KBM-7 (cell line): ENCODE results near the gene COX17.
A peak's percentile ranks its signal among the peaks of the same experiment; 100 is the strongest.

ENCODE experiments used
- DNase-seq: peaks from one replicate; pipeline ENCODE4 v3.0.0-alpha.2; 2015
- in situ Hi-C: fragments of 300-500 bp; cut with MboI; formaldehyde crosslinking; loops from 2 replicates; pipeline ENCODE4 v1.14.3; 2020; ENCODE audit warnings: low sequenced_read_pairs, low pct_unique_long_range_greater_than_20kb, mixed read lengths

COX17 gene

GRCh38 chr3:119677641-119677934, 382 bp upstream of the COX17 start:
- DNase-seq, result peak; percentile 41
- in situ Hi-C loops, result loop anchor here (25.0 kb wide), 1 partner anchor 790 kb away; no protein-coding TSS in a partner anchor

DNA sequence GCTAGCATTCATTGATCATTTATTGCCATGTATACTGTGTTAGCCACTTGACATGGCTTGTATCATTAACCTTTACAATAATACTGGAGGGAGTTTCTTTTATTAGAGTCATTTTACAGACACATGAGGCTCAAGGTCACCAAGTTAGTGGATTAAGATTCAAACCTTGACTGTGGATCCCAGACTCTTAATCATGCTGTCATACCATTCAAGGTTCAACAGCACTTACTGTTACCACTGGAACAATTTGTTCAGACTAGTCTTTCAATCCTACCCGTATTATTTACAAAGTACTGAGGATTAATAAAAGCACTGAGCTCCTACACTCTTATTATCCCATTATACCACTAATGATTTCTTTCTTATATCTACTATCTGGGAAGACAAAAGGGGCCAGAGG, 1.2 kb downstream of the COX17 start:
- no peak for DNase-seq
- in situ Hi-C loops, result loop anchor here (25.0 kb wide), 1 partner anchor 789 kb away; no protein-coding TSS in a partner anchor

DNA sequence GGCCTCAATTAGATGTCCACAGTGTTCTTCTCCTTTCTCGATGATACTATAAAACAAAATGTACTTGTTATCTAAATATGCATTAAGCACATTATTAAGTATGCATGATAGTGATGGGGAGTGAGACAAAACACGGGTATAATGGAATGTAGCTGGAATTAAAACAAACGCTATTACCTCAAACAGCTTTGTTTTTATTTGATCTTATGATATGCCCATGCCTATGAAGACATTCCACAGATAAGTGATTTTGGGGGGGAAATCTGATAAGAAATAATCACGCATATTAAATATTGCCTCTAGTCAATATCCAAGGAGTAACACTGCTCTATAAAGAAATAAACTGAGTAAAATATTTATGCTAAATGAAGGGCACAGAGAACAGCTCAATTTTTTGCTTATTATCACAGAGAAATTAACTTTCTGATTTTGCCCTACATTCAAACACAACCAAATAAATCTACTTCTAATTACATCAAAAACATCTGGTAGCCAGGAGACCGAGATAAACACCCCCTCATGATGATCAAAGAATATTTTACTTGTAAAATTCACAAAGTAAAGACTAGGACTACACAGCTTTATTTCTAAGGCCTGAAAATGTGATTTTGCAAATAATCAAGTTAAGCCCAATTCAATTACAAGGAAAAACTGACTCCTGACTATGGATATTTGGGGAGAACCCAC, 1.9 kb downstream of the COX17 start:
- in situ Hi-C loops, result loop anchor here (25.0 kb wide), 1 partner anchor 788 kb away; no protein-coding TSS in a partner anchor
- DNase-seq, result no peak

- DNase-seq, result no peak
- in situ Hi-C loops, result no loop called here
Measured at GRCh38 chr3:119673875-119674274, 3.3 kb downstream of the COX17 start.

DNA sequence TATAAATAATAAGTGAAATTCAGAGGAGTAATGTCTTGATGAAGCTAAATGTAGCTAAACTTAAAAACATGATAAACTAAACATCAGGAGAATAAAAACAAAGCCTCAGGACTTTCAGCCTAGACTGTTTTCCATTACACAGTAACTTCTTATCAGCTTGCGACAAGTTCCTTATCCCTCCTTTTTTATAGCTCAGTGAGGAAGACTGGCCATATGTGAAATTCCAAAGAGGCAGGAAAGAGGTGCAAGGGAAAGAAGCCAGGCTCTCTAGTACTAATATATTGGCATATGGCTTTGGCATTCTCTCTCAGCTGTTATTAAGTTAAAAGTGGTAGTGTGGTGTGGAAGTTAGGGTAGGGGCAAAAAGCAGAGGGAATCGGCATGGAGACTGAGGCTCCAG, 4.4 kb downstream of the COX17 start:
- no peak for DNase-seq
- in situ Hi-C loops, result no loop called here

- DNase-seq, result no peak
- in situ Hi-C loops, result no loop called here
Measured at GRCh38 chr3:119669906-119670570, 7.2 kb downstream of the COX17 start.

- in situ Hi-C loops, result no loop called here
- no peak for DNase-seq
Measured at GRCh38 chr3:119665954-119666559, 11.1 kb downstream of the COX17 start.

DNA sequence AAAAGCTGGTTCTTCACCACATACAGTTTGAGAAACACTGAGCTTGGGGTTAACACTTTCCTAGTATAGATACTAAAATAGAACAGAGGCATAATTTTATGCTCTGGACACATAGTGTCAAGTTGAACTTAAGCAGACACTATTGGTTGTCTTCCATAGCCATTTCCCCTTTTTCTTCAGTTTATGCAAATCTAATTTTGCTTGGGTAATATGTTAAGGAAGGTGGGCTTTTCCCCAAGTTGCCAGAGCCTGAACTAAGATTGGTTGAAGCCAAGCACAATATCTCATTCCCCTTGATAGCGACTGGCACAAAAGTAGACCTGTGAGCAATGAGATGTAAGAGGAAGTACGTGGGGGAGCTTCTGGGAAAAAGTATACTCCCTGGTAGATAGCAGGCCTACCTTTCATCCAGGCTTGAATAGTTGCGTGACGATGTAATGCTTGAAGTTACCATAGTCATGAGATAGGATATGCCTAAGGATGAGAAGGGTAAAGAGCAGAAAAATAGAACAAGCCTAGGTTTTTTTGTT, 12.3 kb downstream of the COX17 start:
- in situ Hi-C loops, result no loop called here
- peak; percentile 86 for DNase-seq

GRCh38 chr3:119664370-119664769, 12.8 kb downstream of the COX17 start:
- in situ Hi-C loops, result no loop called here

DNA sequence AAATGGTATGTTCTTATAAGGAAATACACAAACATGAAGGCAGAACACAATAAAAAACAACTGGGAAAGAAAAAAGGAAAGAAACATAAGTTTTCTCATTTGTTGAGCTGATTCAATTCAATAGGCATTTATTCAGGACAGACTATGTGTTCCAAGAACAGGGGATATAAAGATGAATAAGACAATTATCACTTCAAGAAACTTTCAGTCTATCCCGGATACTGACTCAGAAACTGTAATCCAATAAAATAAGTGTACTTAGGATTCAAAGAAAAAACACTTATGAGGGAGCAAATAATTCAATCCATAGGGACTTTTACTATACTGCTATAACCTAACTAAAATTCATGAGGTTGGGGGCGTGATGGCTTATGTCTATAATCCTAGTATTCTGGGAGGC, 13.3 kb downstream of the COX17 start:
- in situ Hi-C loops, result no loop called here
- DNase-seq, result no peak

More at GRCh38 chr3:119664370-119664769, 12.8 kb downstream of the COX17 start:
- DNase-seq, result no peak

DNA sequence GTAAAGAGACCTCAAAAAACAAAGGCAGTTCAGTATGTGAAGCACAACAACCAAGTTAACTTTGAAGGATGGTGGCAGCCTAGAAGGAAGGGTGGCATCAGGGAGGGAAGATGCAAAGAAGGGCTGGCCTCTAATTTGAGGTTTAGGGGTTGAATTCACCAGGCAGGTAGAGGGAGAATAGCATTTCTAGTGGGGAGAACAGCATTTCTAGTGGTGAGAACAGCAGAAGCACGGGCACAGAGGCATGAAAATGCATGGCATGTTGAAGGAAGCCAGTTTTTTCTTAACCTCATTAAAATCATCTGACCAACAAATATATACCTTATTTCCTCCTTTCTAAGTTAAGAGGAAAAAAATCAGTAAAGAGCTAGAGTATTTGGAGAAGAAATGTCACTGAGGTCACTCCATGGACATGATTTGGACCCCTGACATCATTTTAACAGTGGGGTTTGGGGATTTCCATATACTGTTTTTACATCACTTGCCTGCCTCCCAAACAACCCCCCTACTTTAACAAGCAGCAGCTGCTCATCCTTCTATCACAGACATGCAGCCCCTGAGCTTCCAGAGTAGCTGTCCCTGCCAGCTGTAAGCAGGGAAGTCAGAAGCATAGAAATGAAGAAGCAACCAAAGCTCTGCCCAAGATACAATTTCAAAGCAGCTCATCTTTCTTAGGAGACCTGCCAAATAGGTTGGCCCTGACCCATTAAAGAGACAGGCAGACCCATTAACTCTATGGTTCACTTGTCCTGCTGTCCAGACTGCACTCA, 14.4 kb downstream of the COX17 start:
- in situ Hi-C loops, result no loop called here
- no peak for DNase-seq

GRCh38 chr3:119660474-119661440, 16.4 kb downstream of the COX17 start, which contains the start of gene POPDC2:
Gene POPDC2, minus strand, starts transcription at chr3:119660589. Its CDS starts 166 bp downstream, at chr3:119660423.
- in situ Hi-C loops, result no loop called here
- no peak for DNase-seq

GRCh38 chr3:119659606-119660291, 17.5 kb downstream of the COX17 start:
- in situ Hi-C loops, result no loop called here

DNA sequence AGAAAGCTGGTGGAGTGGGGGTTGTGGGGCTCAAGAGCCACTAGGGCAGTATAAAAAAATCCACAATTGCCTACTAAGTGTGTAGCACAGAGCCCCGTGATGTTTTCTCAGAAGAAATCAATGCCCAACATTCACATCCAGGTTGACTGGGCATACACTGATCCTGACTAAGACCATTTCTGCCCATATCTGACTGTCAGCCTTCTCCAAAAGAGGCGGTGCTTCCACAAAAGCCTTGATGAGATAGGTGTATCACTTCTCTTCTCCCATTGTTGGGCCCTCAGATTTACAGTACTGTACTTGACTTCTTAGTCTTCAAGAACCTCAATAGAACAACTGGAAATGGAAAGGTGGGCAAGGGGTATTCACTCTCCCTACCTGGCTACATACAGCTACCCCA, 18.2 kb downstream of the COX17 start:
- in situ Hi-C loops, result no loop called here
- DNase-seq, result no peak

More at GRCh38 chr3:119659606-119660291, 17.5 kb downstream of the COX17 start:
- DNase-seq, result peak; percentile 81

DNA sequence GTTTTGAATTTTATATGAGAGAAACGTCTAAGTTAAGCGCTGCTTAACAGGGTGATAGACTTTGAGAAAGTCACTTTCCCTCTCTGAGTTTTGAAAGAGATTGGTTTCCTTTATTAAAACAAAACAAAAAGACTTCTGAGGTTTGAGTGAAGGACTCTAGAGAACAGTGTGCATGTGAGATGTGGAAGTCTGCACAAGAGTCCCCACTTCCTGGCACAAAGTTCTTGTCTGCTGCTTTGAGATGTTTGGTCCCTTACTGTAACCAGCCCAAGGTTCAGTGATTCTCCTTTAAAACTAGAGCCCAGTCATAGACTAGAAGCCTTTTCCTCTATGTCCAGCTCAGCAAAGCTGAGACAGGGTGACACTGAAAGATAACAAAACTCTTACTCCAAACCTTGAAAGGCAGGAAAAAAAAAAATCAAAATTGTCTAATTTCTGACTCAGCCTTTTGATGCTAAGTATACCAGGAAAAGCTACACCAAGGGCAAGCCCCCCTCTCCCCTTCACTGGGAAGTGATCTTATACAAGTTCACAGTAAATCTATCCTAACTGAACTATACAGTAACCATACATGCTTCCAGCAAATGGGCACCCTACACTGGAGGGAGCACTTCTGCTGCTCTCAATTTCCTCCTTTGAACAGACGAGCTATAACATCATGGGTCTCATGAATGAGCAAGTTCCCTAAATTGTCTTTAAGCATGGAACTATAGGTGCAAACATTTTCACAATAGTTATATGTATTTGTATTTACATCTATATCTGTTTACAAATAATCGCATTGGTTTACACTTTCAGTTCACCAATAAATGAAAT, 19.1 kb downstream of the COX17 start:
- DNase-seq, result no peak
- in situ Hi-C loops, result no loop called here

DNA sequence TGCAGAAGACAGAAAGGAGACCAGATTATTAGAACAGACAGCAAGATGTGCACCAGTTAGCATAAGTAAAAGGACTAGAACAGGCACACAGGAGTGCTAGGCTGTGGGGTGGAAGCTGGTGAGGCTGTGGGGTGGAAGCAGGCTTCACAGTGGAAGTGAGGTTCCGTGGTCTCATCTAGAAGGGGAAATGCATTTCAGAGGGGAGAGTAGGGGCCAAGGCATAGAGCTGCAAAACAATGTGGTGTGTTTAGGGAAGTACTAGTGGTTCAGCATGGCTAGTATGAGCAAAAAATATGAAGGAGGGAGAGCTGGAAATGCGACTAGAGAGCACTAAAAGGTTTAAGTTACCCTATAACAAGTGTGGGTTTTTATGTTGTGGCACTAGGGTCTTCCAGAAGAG, 23.3 kb downstream of the COX17 start:
- in situ Hi-C loops, result no loop called here
- peak; percentile 80 for DNase-seq
